GM18499 (cell line): ENCODE measurements around the gene AGTRAP.

Source experiments
- ATAC-seq: cut with Tn5 transposase; IDR thresholded peaks from one replicate; pipeline ENCODE4 v1.9.1; 2021; ENCODE audit warnings: moderate number of reproducible peaks; ENCODE audit not compliant: insufficient read depth, unreplicated experiment

Gene AGTRAP

DNA sequence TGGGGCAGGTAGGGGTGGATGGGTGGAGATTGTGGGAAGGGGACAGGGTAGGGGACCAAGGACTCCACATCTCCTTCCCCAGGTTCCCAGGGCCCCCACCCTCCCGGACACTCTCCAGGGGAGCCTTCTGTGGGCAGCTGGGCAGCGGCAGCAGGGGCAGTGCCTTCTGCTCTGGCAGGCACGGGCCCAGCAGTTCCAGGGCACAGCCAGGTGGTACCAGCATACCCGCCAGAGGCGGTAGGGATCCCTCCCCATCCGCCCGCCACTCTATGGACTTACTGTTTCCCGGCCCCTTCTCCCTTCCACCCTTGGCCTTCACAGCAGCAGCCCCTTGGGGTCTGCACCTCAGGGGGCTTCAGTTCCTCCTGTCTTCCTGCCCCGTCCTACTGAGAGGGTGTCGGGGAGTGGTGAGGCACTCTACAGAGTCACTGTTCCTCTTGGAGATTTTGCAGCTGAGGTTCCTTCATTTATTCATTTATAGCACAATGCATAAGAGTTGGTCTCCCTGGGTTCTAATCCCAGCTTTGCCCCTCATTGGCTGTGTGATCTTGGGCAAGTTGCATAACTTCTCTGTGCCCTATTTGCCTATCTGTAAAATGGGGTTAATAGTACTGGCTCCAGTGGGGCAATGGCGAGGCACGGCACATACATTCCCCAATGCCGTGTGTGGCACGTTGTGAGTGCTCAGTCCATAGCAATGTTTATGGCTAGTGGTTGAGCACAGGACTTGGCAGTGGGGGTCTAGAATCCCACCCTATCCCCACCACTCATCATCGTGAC, 43.1 kb downstream of the AGTRAP start:
- ATAC-seq = no peak

GRCh38 chr1:11779715-11780379, 43.9 kb downstream of the AGTRAP start:
- no peak for ATAC-seq

DNA sequence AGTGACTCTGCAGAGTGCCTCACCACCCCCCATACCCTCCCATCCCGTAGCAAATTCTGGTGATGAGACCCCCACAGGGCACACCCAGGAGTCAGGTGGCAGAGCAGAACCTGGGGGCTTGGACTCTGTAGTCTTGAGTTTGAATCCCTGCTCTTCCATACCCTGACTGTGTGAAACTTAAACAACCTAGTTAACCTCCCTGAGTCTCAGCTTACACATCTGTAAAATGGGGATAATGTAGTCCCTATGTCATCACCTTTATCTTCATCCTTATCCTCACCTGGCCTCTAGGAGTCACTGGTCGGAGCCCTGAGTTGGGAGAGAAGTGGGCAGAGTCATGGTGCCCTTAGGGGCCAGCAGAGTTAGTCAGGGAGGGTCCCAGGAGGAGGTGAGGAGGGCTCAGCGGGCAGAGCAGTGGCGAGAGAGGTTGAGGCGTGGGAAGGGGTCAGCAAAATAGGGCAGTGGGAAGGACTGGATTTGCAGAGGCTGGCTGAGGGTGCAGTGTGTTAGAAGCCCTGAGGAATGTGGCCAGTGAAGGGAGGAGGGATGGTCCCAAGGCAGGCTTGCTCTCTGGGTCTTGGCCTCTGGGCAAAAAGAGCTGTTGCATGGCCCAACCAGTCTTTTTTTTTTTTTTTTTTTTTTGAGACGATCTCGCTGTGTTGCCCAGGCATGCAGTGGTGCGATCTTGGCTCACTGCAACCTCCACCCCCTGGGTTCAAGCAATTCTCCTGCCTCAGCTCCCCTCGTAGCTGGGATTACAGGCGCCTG, 44.6 kb downstream of the AGTRAP start:
- no peak for ATAC-seq

DNA sequence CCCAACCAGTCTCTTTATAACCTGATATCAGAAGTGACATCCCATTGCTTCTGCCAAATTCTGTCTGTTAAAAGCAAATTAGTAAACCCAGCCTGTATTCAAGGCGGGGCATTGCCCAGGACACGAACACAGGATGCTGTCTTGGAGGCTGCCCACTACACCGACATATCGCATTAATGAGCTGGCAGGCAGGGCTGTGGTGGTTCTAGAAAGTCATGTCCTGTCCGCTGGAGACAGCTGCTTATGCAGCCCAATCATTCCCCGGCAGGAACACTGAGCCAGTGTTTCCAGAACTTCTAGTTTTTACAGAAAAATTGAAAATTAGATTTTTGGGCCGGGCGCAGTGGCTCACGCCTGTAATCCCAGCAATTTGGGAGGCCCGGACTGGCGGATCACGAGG, 45.4 kb downstream of the AGTRAP start:
- ATAC-seq = no peak

DNA sequence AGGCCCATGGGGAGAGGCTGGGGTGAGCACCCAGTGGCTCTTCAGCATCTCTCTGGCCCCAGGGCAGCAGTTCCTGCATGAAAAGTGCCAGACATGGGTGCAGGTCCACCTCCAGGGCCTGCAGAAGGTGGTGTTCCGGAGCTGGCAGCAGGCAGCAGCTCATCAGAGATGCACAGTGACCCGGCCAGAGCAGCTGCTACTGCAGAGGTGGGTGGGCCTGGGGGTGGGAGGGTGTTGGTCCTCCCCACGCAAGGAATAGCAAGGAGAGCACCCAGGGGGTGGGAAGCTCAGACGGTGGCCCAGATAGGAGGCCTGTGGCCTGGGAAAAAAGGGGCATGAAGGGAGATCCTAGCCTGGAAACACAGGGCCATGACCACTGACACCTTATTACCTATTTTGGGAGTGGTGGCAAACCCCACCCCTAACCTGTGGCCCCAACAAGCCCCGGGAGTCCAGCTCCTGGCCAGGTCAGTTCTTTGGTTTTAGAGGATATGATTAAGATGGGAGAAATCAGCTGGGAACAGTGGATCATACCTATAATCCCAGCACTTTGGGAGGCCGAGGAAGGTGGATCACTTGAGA, 46.3 kb downstream of the AGTRAP start:
- ATAC-seq = no peak

DNA sequence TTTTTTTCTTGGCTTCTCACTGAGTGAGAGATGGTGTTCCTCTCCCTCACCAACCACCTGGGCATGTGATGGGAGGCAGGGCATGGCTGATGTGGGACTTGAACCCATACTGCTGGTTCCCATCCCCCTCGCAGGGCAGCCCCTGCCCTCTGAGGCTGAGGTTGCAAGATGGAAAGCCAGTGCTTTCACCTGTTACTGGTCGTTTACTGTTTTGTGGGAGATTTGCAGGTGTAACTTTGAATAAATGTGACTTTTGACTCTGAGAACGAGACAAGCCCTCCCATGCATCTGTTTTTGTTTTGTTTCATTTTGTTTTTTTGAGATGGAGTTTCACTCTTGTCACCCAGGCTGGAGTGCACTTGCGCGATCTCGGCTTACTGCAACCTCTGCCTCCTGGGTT, 47.6 kb downstream of the AGTRAP start:
- no peak for ATAC-seq

DNA sequence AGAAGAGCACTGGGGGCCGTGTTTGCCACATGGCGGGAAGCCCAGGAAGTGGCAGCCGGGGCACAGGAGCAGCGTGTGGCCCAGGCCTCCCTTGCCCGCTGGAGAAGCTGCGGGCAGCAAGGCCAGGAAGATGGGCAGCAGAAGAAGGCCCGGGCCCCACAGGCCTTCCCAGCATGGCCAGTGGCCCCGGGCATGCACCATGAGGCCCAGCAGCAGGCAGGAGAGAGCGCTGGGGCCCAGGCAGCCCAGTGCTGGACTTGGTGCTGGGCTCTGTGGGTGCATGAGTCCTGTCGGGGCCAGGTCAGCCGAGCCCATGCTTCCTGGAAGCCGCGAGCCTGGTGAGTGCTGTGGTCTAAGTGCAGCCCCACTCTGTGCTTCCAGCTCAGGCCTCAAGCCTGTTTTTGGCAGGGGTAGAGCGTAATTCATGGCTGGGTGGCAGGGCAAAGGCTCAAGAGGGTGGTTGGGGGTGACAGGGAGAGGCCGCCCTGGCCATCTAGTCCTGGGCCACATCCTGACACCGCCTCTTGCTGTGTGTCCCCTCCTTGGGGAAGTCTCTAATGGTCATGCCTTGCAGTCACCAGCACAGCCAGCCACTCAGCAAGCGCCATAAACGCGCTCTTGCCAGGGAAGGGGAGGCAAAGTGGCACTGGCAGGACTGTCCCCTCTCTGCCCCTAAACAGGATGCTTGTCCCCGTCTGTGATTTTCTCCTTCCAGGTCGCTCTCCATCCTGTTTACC, 48.5 kb downstream of the AGTRAP start:
- no peak for ATAC-seq

DNA sequence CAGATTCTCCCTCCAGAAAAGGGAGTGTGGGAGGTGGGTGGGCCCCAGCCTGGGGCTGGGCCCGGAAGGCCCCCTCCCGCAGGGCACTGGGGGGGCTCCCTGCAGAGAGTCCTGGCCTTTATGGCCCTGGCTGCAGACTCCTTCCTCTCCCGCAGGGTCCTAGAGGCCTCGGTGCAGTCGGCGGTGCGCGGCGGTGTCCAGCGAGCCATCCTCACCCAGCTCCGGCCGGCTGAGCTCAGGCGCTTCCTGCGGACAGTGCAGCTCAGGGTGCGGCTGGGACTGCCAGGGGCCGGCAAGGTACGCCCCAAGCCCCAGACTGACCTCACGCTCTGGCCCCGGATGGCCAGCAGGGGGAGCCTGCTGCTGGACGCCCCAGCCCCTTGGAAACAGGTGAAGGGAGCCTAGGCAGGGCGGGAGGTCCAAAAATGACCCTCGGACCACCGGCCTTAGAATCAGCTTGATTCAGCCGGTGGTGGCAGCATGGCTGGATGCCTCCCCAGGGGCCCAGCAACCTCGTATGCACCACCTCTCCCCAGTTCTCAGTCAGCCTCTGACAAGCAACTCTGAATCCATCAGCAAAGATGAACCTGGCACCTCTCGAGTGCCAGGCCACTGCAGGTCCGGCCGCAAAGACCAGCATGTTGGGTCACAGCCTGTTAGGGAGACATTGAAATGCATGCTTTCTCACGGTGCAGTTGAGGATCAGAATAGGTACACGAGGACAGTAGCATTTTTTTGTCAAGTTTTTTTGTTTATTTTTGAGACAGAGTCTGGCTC, 49.2 kb downstream of the AGTRAP start:
- no peak for ATAC-seq

DNA sequence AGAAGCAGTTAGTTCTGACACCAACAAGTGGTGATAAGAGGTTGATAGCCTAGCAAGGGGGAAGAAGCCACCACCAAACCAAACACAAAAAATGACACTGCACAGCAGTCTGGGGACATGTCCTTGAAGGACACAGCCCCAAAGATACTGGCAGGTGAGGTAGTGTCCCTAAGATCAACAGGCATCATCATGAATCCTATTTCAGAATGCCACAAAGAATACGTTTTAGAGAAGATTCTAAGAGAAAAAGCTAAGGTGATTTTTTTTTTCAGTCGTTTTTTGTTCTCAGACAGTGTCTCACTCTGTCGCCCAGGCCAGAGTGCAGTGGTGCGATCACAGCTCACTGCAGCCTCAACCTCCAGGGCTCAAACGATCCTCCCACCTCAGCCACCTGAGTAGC, 50.2 kb downstream of the AGTRAP start:
- ATAC-seq = no peak

- no peak for ATAC-seq
Observed at GRCh38 chr1:11787251-11787803, 51.4 kb downstream of the AGTRAP start.

DNA sequence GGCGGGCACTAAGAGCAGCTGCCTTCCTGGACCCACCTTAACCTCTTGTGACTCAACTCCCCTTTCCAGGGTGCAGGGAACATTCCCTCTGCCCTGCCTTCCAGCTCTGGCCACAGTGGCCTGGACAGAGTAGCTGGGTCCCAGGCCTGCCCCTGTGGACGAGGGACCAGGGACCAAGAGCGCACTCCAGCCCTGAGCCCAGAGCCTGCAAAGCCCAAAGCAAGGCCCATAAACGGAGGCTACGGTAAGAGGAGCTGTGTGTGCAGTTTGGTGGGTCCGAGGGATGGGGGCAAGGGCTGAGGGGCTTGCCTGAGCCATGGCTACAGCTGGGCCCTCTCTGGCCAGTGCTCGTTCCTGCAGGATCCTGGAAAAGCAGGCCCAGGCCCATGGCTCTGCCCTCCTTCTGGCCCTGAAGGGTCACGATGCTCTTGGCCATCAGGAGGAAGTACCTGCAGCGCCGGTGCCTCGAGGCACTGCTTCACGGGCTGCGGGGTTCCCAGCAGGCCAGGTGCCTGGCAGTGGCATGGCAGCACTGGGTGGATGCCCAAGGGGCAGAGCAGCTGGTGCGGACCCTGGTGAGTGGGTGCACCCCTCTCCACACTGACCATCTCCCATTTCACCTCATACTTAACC, 52.0 kb downstream of the AGTRAP start:
- ATAC-seq = no peak

DNA sequence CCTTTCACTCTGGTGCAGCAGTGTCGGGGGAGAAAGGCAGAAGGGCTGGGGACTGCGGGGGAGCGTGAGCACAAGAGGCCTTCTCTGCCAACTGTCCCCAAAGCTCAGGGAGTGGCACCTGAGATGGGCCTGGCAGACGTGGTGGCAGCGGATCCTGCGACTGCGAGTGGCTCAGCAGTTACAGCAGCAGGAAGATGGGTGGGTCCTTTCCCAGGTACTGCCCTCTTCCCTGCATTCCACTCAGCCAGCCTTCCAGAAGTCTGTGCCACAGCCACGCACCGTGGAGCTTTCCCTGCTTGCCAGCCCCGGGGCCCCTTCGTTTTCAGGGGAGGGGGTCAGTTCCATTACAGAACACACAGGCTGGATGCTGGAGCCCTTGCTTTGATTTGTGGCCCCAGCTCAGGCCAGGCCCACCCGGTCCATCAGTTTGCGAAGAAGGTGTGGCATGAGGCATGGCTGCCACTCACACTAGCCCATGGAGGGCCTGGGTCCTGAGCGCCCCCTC, 52.7 kb downstream of the AGTRAP start:
- no peak for ATAC-seq

DNA sequence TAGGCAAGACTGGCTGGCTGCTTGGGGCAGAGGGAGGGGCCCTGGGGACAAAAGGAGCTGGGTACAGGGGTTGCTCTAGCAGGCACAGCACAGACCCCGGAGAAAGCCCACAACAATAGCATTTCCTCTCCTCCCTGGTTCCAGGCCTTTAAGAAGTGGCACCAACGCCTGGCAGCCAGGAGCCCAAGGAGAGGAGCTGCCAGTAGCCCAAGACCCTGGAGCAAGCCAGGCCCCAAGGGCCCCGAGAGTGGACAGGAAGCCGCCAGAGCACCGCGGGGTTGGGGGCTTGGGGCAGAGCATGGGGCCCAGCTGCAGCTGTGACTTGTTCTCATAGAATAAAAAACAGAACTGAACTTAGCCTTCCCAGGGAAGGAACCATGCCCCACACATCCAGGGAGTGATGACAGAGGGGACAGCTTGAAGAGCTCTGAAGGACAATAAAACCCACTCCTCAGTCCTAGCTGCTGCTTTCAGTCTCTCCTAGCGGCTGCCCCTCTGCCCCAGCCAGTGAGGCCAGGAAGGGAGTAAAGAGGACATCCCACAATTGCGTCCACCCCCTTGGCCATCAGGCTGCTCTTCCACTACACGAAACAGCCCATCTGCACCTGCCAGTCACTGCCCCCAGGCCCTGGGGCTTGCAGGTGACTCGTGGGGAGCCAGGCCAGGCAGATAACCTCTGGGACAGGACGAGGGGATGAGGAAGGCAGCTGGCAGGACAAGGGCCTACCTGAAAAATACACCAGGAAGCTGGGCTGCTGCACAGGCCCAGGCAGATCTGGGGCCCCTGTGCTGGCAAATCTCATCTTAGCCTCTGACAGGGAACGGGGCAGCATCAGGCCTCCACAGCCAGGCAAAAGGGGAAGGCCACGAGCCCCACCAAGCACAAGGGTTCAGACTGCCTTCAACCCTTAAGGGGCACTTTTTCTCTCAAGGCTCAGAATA, 53.5 kb downstream of the AGTRAP start:
- no peak for ATAC-seq

DNA sequence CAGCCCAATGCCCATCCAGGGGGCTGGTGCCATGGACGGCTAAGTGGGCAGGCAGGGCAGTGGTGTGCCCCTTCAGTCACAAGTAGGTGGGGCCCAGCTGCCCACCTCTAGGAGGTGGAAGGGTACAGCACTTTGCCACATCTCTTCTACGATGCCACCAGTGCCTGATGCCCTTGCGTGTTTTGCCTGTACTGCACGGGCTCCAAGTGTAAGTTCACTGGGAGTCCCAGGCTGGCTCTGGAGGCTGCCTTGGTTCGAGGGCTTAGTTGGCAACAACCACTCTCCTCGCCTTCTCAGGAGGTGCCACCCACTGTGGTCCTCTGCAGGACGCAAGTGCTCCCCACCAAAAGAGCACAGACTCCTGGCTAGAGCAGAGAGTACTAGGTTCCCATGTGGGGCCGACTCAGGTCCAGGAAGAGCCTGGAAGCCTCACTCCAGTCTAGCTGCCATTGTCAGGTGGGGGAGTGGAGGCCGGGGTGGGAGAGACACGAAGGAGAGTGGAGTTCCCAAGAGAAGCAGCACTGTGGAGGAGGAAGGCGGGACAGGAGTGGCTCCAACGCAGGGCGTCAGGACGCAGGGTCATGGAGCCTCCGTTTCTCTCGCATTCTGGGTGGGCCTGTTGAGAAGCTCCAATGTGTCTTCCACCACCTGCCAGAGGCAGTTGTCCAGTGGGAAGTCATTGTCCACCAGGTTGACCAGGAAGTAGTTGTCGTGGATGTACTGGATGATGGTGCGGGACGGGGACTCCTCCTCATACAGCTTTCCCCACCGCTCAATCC, 54.4 kb downstream of the AGTRAP start:
- no peak for ATAC-seq

GRCh38 chr1:11790880-11791715, 55.2 kb downstream of the AGTRAP start:
- ATAC-seq = no peak

DNA sequence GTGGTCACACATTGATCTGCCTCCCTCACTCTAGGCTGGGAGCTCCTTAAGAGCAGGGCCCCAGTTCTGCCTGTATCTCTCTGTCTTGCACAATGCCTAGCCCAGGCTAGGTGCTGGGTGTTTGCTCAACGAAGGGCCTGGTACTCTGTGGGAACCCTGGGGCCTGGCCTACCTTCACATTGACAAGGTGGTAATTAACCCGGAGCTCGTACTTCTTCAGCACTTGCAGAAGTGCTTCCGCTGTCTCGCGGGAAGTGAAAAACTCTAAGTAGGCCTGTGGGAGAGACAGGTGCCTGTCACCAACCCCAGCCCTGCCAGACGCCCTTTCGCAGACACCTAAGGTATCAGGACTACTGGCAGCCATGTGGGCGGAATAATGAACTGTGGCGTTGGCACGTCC, 56.2 kb downstream of the AGTRAP start:
- ATAC-seq = no peak
